SK-MEL-5 (cell line): ENCODE data around the gene SECISBP2. TPM values are rescaled to one million over a fixed set of nuclear protein-coding genes. Genes with fewer than 3 reads are reported as not detected.

Source experiments
- DNase-seq: peaks from one replicate; pipeline ENCODE4 v3.0.0-alpha.2; 2016; ENCODE audit warnings: low read depth, low spot score
- in situ Hi-C: cut with HindIII; loops from 2 replicates; pipeline ENCODE4 v1.10.0; 2016; ENCODE audit warnings: low sequenced_read_pairs, high pct_unique_total_duplicates, low pct_unique_long_range_greater_than_20kb
- total RNA-seq: library from RNA; depleted of rRNA; stranded (reverse); fragments of >200 nt; shearing (Covaris generic); gene quantifications from 2 replicates; pipeline ENCODE4 v1.2.3, GENCODE V29; 2014

The SECISBP2 gene
- total RNA-seq, 1 experiment from 2014 or later, result 44.9 TPM

DNA sequence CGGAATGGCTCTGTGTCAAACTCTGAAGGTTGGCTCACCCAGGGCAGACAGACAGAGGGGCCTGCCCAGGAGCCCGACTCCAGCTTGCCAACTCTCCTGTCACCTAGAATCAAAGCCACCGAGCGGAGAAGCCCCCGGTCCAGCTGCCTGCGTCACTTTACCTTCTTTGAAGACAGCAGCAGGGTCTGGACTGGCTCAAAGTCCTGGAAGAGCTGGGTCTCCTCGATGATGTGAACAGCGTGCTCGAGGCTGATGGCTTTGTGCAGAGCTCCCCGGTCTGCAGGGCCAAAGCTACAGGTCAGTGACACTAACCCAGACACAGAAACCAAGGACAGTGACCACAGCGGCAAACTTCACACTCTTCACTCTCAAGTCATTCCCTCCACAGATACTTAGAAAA is 67.9 kb downstream of the SECISBP2 start:
- in situ Hi-C loops, result no loop called here
- no peak for DNase-seq

GRCh38 chr9:89386797-89387196 is 68.5 kb downstream of the SECISBP2 start:
- in situ Hi-C loops, result no loop called here

DNA sequence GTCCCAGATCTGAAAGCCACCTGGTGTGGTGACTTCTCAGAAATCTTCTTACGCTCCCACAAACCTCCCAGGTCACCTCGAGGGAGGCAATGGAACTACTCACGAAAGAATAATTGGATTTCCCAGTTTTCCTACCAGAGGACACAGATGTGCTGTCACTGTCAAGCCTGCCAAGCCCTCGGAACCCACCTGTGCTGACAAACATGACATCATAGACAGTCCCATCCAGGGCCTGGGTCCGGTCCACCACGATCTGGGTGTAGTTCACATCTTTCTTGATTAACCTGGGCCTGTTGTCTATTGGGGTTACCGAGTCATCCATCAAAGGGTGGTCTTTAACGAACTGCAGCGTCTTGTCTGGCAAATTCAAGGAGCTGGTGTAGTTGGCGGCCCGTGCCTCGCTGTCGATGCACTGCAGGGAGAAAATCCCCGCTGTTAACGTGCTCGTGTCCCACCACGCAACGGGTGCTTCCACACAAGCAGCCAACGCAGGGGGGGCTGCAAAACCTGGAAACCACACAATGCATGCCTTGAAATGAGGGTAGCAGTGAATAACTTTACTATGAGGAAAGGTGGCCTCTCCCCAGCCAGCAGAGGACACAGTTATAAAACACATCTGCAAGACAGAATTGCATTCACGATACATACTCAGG is 69.0 kb downstream of the SECISBP2 start:
- in situ Hi-C loops, result no loop called here
- no peak for DNase-seq

More at GRCh38 chr9:89386797-89387196, 68.5 kb downstream of the SECISBP2 start:
- DNase-seq, result no peak

GRCh38 chr9:89388084-89388867 is 70.0 kb downstream of the SECISBP2 start:
- in situ Hi-C loops, result no loop called here
- no peak for DNase-seq

GRCh38 chr9:89388868-89389177 is 70.5 kb downstream of the SECISBP2 start:
- in situ Hi-C loops, result no loop called here
- DNase-seq, result no peak

GRCh38 chr9:89390068-89390555 is 71.8 kb downstream of the SECISBP2 start:
- in situ Hi-C loops, result no loop called here
- no peak for DNase-seq

- in situ Hi-C loops, result no loop called here
- no peak for DNase-seq
Observed at GRCh38 chr9:89390578-89391116, 72.3 kb downstream of the SECISBP2 start.

DNA sequence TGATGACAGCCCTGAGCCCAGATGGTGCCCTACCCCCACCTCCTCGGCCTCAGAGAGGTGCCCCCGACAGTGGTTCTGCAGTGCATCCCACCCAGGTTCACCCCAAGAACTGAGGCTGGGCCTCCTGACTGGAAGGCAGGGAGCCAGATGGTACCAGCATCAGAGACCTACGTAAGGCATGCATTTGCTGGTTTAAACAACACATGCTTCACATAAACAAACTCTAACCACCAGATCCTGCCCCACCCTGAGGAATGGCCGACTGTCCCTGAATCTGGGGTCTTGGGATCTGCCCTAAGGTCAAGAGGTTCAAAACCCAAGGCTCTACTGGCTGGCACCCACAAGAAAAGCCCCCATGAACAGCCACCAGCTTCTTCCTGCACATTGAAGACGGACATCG is 73.3 kb downstream of the SECISBP2 start:
- in situ Hi-C loops, result no loop called here
- DNase-seq, result no peak

GRCh38 chr9:89394412-89394811 is 76.1 kb downstream of the SECISBP2 start:
- in situ Hi-C loops, result no loop called here
- no peak for DNase-seq

- in situ Hi-C loops, result no loop called here
- DNase-seq, result no peak
Observed at GRCh38 chr9:89395931-89396710, 77.8 kb downstream of the SECISBP2 start.

DNA sequence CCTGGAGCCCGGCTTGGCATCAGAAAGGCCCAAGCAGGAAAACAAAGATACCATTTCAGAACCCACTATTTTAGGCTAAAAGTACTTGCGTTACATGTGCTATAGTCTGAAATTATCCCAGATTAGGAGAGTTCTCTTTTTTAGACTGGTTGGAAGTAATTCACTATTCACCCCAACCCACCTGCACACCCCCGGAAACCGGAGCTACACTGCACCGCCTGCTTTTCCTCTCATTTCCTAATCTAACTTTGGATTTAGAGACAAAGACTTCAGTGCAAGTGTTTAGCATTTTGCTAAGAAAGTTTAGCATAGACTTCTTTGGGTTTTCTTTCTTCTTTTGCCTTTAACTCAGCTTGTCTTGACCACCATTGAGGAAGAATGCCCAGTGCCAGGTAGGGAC is 79.2 kb downstream of the SECISBP2 start:
- DNase-seq, result no peak
- in situ Hi-C loops, result no loop called here

- in situ Hi-C loops, result no loop called here
- DNase-seq, result no peak
Observed at GRCh38 chr9:89398621-89399020, 80.3 kb downstream of the SECISBP2 start.

DNA sequence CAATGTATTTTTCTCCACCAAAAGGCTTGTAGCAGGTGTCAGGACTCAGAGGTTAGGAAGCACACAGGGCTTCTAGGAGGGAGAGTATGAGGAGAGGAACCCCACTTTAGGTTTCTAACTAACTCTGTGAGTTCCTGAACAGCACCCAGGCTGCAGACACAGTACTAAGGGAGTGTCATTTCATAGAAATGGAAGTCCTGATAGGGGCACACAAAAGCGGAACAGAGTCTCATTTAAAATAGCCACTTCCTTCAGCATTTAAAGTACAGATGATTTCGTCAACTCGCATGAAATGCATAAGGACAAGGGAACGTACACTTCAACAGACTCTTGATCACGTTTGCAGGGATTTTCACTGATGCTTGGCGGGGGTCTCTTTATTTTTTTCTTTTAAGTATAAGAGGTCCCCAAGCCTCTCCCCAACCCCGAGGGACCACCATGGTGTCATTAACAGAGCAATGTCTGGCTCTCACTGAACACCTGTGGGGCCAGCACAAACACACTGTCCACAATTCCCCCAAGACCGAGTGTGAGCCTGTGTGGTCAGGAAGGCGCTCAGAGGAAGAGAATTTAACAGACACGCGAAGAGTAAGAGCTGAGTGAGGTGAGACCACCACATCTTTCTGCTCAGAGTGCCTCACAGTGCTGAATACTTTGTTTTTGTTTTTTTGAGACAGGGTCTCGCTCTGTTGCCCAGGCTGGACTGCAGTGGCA is 82.3 kb downstream of the SECISBP2 start:
- DNase-seq, result no peak
- in situ Hi-C loops, result no loop called here

GRCh38 chr9:89402695-89403427 is 84.6 kb downstream of the SECISBP2 start:
- in situ Hi-C loops, result no loop called here
- DNase-seq, result no peak

DNA sequence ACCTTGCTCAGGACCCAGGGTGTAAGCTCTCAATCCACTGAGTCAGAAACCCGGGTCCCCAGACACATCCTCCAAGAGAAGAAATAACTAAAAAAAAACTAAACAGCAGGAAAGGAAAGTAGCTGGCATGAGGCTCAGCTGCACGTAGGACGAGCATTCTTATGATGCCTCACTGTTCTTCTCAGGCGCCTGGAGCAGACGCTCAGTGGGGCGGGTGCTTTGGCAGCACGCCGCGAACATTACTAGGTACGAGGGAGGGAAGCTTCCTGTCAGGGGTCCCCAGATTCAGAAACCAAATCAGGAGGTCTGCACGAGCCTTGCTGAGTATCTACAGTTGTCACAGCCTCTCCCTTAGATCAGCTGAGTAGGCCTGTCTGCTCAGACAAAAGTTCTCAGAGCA is 85.8 kb downstream of the SECISBP2 start:
- in situ Hi-C loops, result no loop called here
- DNase-seq, result no peak

GRCh38 chr9:89405826-89406225 is 87.5 kb downstream of the SECISBP2 start:
- DNase-seq, result no peak
- in situ Hi-C loops, result no loop called here

DNA sequence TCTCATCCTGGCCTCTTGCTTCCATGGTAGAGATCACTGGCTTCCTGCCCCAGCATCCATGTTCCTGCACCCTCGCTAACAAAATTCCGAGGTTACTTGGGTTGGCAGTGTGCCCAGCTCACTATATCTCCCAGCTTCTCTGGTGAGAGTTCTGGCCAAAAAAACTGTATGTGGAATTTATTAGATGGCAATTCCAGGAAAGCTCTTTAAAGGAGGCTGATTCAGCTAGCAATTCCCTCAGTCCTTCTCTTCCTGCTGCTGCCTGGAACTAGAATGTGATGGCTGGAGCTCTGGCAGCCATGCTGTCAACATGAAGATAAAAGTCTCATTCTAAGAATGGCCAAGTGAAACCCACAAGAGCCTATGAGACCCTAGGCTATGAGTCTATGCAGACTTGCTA is 88.8 kb downstream of the SECISBP2 start:
- no peak for DNase-seq
- in situ Hi-C loops, result no loop called here
